Muscle of leg (tissue), 16 donors: ENCODE results near the gene FUT4. TPM values are rescaled to one million over a fixed set of nuclear protein-coding genes. Genes with fewer than 3 reads are reported as not detected.
"Not testable (repeated sequence)": the region's sequence is repeated elsewhere in the genome, so short reads cannot be mapped to it uniquely, and the experiment has no call there.

Experiments used
- DNase-seq: peaks from one replicate; pipeline ENCODE4 v3.0.0; 2013
- H3K27ac ChIP-seq: one replicate; pipeline ENCODE4 v1.5.1; 2013; ENCODE audit warnings: mild to moderate bottlenecking, low read length, control low read depth
- H3K27me3 ChIP-seq: one replicate; pipeline ENCODE4 v1.6.1; 2013; ENCODE audit warnings: low read length; ENCODE audit not compliant: control insufficient read depth, insufficient read depth
- H3K36me3 ChIP-seq: one replicate; pipeline ENCODE4 v1.6.1; 2013; ENCODE audit warnings: low read length; ENCODE audit not compliant: control insufficient read depth, insufficient read depth
- H3K4me1 ChIP-seq: one replicate; pipeline ENCODE4 v1.6.1; 2013; ENCODE audit warnings: low read length; ENCODE audit not compliant: control insufficient read depth, insufficient read depth
- H3K4me3 ChIP-seq: one replicate; pipeline ENCODE4 v1.5.1; 2013; ENCODE audit warnings: low read length, control low read depth
- H3K9me3 ChIP-seq: replicated peaks from 2 replicates; pipeline ENCODE4 v1.6.1; 2013; ENCODE audit warnings: low read depth, low read length; ENCODE audit not compliant: control insufficient read depth
- WGBS: methylation state at CpG from one replicate; pipeline ENCODE4 v1.1.5; 2013; ENCODE audit warnings: missing lambda C conversion rate; ENCODE audit not compliant: insufficient coverage; 5-methylcytosine and 5-hydroxymethylcytosine counted together
- long read RNA-seq, 11 donors: transcript quantifications; one replicate each; lab custom pipeline, GENCODE V29; 2026
- polyA plus RNA-seq, 8 donors: library from polyadenylated mRNA; unstranded; fragments of 120-200 nt; gene quantifications; one replicate each; pipeline versions ENCODE4 v1.2.1 to v1.2.3, GENCODE V29; 2013; ENCODE audit warnings: inconsistent platforms in 1 of 8, low replicate concordance in 1 of 8; ENCODE audit not compliant: insufficient read length in 8 of 8, insufficient read depth in 1 of 8
- total RNA-seq: library from RNA; stranded (reverse); fragments of 120-200 nt; gene quantifications from one replicate; pipeline ENCODE4 v1.2.4, GENCODE V29; 2013

FUT4 gene
- total RNA-seq (5.0 TPM), polyA plus RNA-seq (1 to 10 TPM; 5.1 to 7.4 (median 5.4) TPM)
- long read RNA-seq, donor 1, full-length matches to known transcripts, result 2 of 2 reads
- long read RNA-seq, donor 1, partial matches to known transcripts, result 0 of 2 reads
- long read RNA-seq, donor 1, other reads (novel, unspliced or antisense), result 0 of 2 reads
- long read RNA-seq, donor 2, result 0 reads
- long read RNA-seq, donor 3, full-length matches to known transcripts, result 17 of 17 reads
- long read RNA-seq, donor 3, partial matches to known transcripts, result 0 of 17 reads
- long read RNA-seq, donor 3, other reads (novel, unspliced or antisense), result 0 of 17 reads
- long read RNA-seq, donor 4, full-length matches to known transcripts, result 10 of 10 reads
- long read RNA-seq, donor 4, partial matches to known transcripts, result 0 of 10 reads
- long read RNA-seq, donor 4, other reads (novel, unspliced or antisense), result 0 of 10 reads
- long read RNA-seq, donor 5, full-length matches to known transcripts, result 16 of 16 reads
- long read RNA-seq, donor 5, partial matches to known transcripts, result 0 of 16 reads
- long read RNA-seq, donor 5, other reads (novel, unspliced or antisense), result 0 of 16 reads
- long read RNA-seq, donor 6, full-length matches to known transcripts, result 13 of 13 reads
- long read RNA-seq, donor 6, partial matches to known transcripts, result 0 of 13 reads
- long read RNA-seq, donor 6, other reads (novel, unspliced or antisense), result 0 of 13 reads
- long read RNA-seq, donor 7, full-length matches to known transcripts, result 11 of 11 reads
- long read RNA-seq, donor 7, partial matches to known transcripts, result 0 of 11 reads
- long read RNA-seq, donor 7, other reads (novel, unspliced or antisense), result 0 of 11 reads
- long read RNA-seq, donor 8, full-length matches to known transcripts, result 2 of 2 reads
- long read RNA-seq, donor 8, partial matches to known transcripts, result 0 of 2 reads
- long read RNA-seq, donor 8, other reads (novel, unspliced or antisense), result 0 of 2 reads
- long read RNA-seq, donor 9, full-length matches to known transcripts, result 6 of 6 reads
- long read RNA-seq, donor 9, partial matches to known transcripts, result 0 of 6 reads
- long read RNA-seq, donor 9, other reads (novel, unspliced or antisense), result 0 of 6 reads
- long read RNA-seq, donor 10, full-length matches to known transcripts, result 9 of 9 reads
- long read RNA-seq, donor 10, partial matches to known transcripts, result 0 of 9 reads
- long read RNA-seq, donor 10, other reads (novel, unspliced or antisense), result 0 of 9 reads
- long read RNA-seq, donor 11, full-length matches to known transcripts, result 10 of 10 reads
- long read RNA-seq, donor 11, partial matches to known transcripts, result 0 of 10 reads
- long read RNA-seq, donor 11, other reads (novel, unspliced or antisense), result 0 of 10 reads

- DNase-seq, result peak; percentile 95
- H3K4me1 ChIP-seq, result peaks cover 27% of the 10 kb centered on the region
- H3K36me3 ChIP-seq, result peaks cover 12% of the 10 kb centered on the region
- peak within 1 kb of the TSS; percentile 69 for H3K4me3 ChIP-seq
- H3K27ac ChIP-seq, result peak within 1 kb of the TSS; percentile 97
- no peaks in the 10 kb centered on the region for H3K27me3 ChIP-seq
- no peaks in the 10 kb centered on the region for H3K9me3 ChIP-seq
- WGBS, result 0% methylated on average over 108 of the region's 109 CpGs
Observed at GRCh38 chr11:94543695-94544645, at the start of gene FUT4. FUT4 (plus strand) TSS chr11:94543921; CDS start chr11:94544134, 213 bp downstream.

GRCh38 chr11:94494126-94494680, 49.5 kb upstream of the FUT4 start:
- DNase-seq, result no peak
- peak overlapping the region; percentile 95 for H3K4me3 ChIP-seq
- peaks cover 15% of the 10 kb centered on the region for H3K36me3 ChIP-seq
- H3K27me3 ChIP-seq, result no peaks in the 10 kb centered on the region
- peak overlapping the region; percentile 84 for H3K27ac ChIP-seq
- H3K4me1 ChIP-seq, result peaks cover 2% of the 10 kb centered on the region
- 0% methylated on average over 9 of the region's 19 CpGs for WGBS
- no peaks in the 10 kb centered on the region for H3K9me3 ChIP-seq

- DNase-seq, result no peak
- H3K4me1 ChIP-seq, result no peaks in the 10 kb centered on the region
- H3K27ac ChIP-seq, result no peak overlapping the region
- H3K4me3 ChIP-seq, result no peak overlapping the region
- no peaks in the 10 kb centered on the region for H3K9me3 ChIP-seq
- H3K36me3 ChIP-seq, result peaks cover 9% of the 10 kb centered on the region
- no peaks in the 10 kb centered on the region for H3K27me3 ChIP-seq
- WGBS, result no CpG with 5 or more reads among the region's 2 CpGs
Observed at GRCh38 chr11:94500181-94500580, 43.5 kb upstream of the FUT4 start.

- no CpG with 5 or more reads among the region's 2 CpGs for WGBS
- Histone ChIP-seq H3K27me3 (peaks cover 1% of the 10 kb centered on the region), H3K27ac (no peak overlapping the region), H3K36me3 (peaks cover 9% of the 10 kb centered on the region), H3K4me1 (no peaks in the 10 kb centered on the region), H3K4me3 (no peak overlapping the region), H3K9me3 (no peaks in the 10 kb centered on the region)
- DNase-seq, result no peak
Observed at GRCh38 chr11:94501522-94501921, 42.2 kb upstream of the FUT4 start.

- peaks cover 4% of the 10 kb centered on the region for H3K36me3 ChIP-seq
- peaks cover 2% of the 10 kb centered on the region for H3K27me3 ChIP-seq
- no peak overlapping the region for H3K27ac ChIP-seq
- no peaks in the 10 kb centered on the region for H3K4me1 ChIP-seq
- WGBS, result no CpG with 5 or more reads among the region's 3 CpGs
- no peak overlapping the region for H3K4me3 ChIP-seq
- peak; percentile 54 for DNase-seq
- no peaks in the 10 kb centered on the region for H3K9me3 ChIP-seq
Observed at GRCh38 chr11:94504689-94505293, 38.9 kb upstream of the FUT4 start.

GRCh38 chr11:94506513-94506912, 37.2 kb upstream of the FUT4 start:
- not testable (repeated sequence) for H3K27ac ChIP-seq, DNase-seq, H3K27me3 ChIP-seq, H3K4me3 ChIP-seq, H3K4me1 ChIP-seq, H3K36me3 ChIP-seq, H3K9me3 ChIP-seq
- WGBS, result no CpG with 5 or more reads among the region's 5 CpGs

- Histone ChIP-seq H3K27ac (no peak overlapping the region), H3K36me3 (no peaks in the 10 kb centered on the region), H3K27me3 (peaks cover 9% of the 10 kb centered on the region), H3K9me3 (no peaks in the 10 kb centered on the region), H3K4me3 (no peak overlapping the region), H3K4me1 (peaks cover 5% of the 10 kb centered on the region)
- WGBS, result no CpG with 5 or more reads among the region's 4 CpGs
- no peak for DNase-seq
Observed at GRCh38 chr11:94507485-94507884, 36.2 kb upstream of the FUT4 start.

- DNase-seq, result peak; percentile 61
- peak within 1 kb of the TSS; percentile 35 for H3K4me3 ChIP-seq
- 11% methylated on average over 46 of the region's 53 CpGs for WGBS
- H3K9me3 ChIP-seq, result no peaks in the 10 kb centered on the region
- H3K4me1 ChIP-seq, result peaks cover 8% of the 10 kb centered on the region
- no peak within 1 kb of the TSS for H3K27ac ChIP-seq
- peaks cover 8% of the 10 kb centered on the region for H3K27me3 ChIP-seq
- H3K36me3 ChIP-seq, result no peaks in the 10 kb centered on the region
Observed at GRCh38 chr11:94511932-94512781, 31.6 kb upstream of the FUT4 start, which contains the start of gene C11orf97. C11orf97 (plus strand) TSS chr11:94512461; CDS start chr11:94512529, 68 bp downstream.
